ENCODE results near the gene GSTCD. TPM values are rescaled to one million over a fixed set of nuclear protein-coding genes. Genes with fewer than 3 reads are reported as not detected.

GSTCD gene
- total RNA-seq, 1 experiment from 2014 or later = 17.9 TPM

GRCh38 chr4:105858466-105859040 is 150.0 kb downstream of the GSTCD start:
- H3T11ph ChIP-seq (ENCODE audit: low read length) = no peak overlapping the region
- H4K8ac ChIP-seq (replicated peaks; ENCODE audit: insufficient read length, low read depth, low read length) = no peak overlapping the region
- H3K23ac ChIP-seq (ENCODE audit: insufficient read length, low read depth, low read length) = no peak overlapping the region
- no peak overlapping the region for H3K9ac ChIP-seq (ENCODE audit: extremely low read depth, insufficient read length, low read length)
- H3K14ac ChIP-seq (ENCODE audit: insufficient read depth, low read length) = no peak overlapping the region
- no peak overlapping the region for H3K27ac ChIP-seq (ENCODE audit: insufficient read length, low read depth, low read length)
- TF ChIP-seq CTCF (conservative IDR thresholded peaks at IDR 0.05) = no peak
- H2BK20ac ChIP-seq (ENCODE audit: low read depth, low read length, poor library complexity, severe bottlenecking) = no peak overlapping the region
- Mint-ChIP-seq H3K9me3 (peaks cover 47 to 56% of the 10 kb centered on the region in 2 experiments), H3K27me3 (ENCODE audit: low read depth) (peaks cover 7% of the 10 kb centered on the region), H3K27ac (peak overlapping the region in 1 of 3 experiments; percentile 65; a peak in 1 of 7 replicates), H3K36me3 (ENCODE audit: insufficient read depth in 1 of 3, low read depth in 3 of 3) (peaks cover 34 to 69% (median 42%) of the 10 kb centered on the region in 3 experiments), H3K4me3 (no peak overlapping the region), H3K4me1 (no peaks in the 10 kb centered on the region)
- H4K91ac ChIP-seq (ENCODE audit: insufficient read length, low read depth, low read length) = no peak overlapping the region
- H3K4ac ChIP-seq (ENCODE audit: low read depth, low read length) = no peak overlapping the region
- H2AK5ac ChIP-seq (ENCODE audit: insufficient read length, low read length) = no peak overlapping the region
- no peak overlapping the region for H2AFZ ChIP-seq (ENCODE audit: low read length)
- H3K4me1 ChIP-seq (ENCODE audit: insufficient read depth, low read length) = no peaks in the 10 kb centered on the region
- no peaks in the 10 kb centered on the region for H3K27me3 ChIP-seq (ENCODE audit: insufficient read depth, low read length)
- no peak overlapping the region for H4K5ac ChIP-seq (ENCODE audit: insufficient read length, low read depth, low read length)
- no peak overlapping the region for H3K56ac ChIP-seq (ENCODE audit: insufficient read length, low read depth, low read length)
- no peak overlapping the region for H3K18ac ChIP-seq (ENCODE audit: insufficient read length, low read depth, low read length)
- no peak overlapping the region for H2BK120ac ChIP-seq (ENCODE audit: low read depth, low read length, poor library complexity, severe bottlenecking)
- no peak overlapping the region for H3K4me2 ChIP-seq (ENCODE audit: insufficient read depth, insufficient read length, low read length)
- H2BK12ac ChIP-seq (ENCODE audit: insufficient read length, low read depth, low read length) = no peak overlapping the region
- H3K79me1 ChIP-seq (ENCODE audit: insufficient read depth, low read depth, low read length, poor library complexity, severe bottlenecking) = no peaks in the 10 kb centered on the region
- WGBS (ENCODE audit: extremely low coverage, insufficient read length, low lambda C conversion rate) = no CpG with 5 or more reads among the region's 10 CpGs
- H4K20me1 ChIP-seq (ENCODE audit: control insufficient read depth, insufficient read depth, insufficient read length) = no peaks in the 10 kb centered on the region
- H3K79me2 ChIP-seq (ENCODE audit: insufficient read depth, low read length) = no peaks in the 10 kb centered on the region
- H2BK15ac ChIP-seq (ENCODE audit: low read depth, low read length) = no peak overlapping the region
- peaks cover 4% of the 10 kb centered on the region for H3K9me3 ChIP-seq (ENCODE audit: control insufficient read depth, low read depth, low read length)
- no peak overlapping the region for H2BK5ac ChIP-seq (ENCODE audit: insufficient read length, low read length)
- H3K23me2 ChIP-seq (ENCODE audit: insufficient read length, low read depth, low read length, poor library complexity, severe bottlenecking) = no peaks in the 10 kb centered on the region
- DNase-seq = no peak
